SIG-M5 treated with dmso at 0.1 percent for 504 hours (cell line): Measurements from ENCODE around the gene PAK5.

Experiments used
- DNase-seq: peaks from one replicate; lab custom pipeline; 2025; ENCODE audit not compliant: unreplicated experiment; lab: John Stamatoyannopoulos, UW

The PAK5 gene

GRCh38 chr20:9501473-9501872 is 337.4 kb downstream of the PAK5 start:
- DNase-seq = no peak

GRCh38 chr20:9500121-9500520 is 338.8 kb downstream of the PAK5 start:
- peak; percentile 89 for DNase-seq

GRCh38 chr20:9499126-9499899 is 339.6 kb downstream of the PAK5 start:
- peak; percentile 85 for DNase-seq

DNA sequence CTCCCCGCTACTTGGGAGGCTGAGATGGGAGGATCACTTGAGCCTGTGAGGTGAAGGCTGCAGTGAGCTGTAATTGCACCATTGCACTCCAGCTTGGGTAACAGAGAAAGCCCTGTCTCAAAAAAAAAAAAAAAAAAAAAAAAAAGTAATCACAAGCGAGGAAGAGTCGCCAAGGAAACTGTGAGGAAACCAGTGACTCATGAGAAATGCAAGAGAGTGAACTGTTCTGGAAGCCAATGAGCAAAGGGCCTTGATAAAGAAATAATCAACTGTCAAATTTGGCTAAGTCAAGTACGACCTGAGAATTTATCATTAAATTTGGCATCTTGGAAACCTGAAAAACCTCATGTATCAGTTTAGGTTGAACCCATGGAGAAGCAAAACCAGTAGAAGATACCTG is 340.6 kb downstream of the PAK5 start:
- DNase-seq = peak; percentile 94

DNA sequence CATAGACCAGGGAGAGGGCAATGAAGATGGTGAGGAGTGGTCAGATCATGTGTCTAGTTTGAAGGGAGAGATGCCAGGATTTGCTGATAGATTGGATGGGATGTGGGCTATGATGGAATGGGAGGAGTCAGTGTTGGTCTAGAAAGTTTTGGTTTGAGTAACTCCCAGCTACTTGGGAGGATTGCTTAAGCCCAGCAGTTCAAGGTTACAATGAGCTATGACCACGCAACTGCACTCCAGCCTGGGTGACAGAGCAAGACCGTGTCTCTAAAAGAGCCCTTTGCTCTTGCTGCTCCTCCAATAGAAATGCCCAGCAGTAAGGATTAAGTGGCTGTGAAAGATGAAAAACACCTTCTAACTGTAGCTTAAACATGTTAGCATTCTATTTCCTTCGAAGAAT is 342.7 kb downstream of the PAK5 start:
- peak; percentile 58 for DNase-seq

DNA sequence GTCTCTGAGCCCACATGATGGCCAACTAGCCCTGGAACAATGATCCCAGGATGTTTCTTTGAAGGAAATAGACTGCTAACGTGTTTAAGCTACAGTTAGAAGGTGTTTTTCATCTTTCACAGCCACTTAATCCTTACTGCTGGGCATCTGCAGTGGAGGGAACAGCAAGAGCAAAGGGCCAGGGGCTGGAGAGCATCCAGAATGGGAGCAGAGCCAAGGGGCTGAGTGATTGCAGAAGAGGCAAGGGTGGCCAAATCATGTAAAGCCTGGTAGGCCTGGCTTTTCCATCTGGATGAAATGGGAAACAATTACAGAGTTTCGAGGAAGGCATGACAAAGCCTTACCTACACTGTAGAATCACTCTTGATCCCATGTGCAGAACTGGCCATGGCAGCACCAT is 343.2 kb downstream of the PAK5 start:
- no peak for DNase-seq

- no peak for DNase-seq
Measured at GRCh38 chr20:9493803-9494202, 345.1 kb downstream of the PAK5 start.

GRCh38 chr20:9492067-9492466 is 346.8 kb downstream of the PAK5 start:
- no peak for DNase-seq

- peak; percentile 66 for DNase-seq
Measured at GRCh38 chr20:9491324-9491723, 347.6 kb downstream of the PAK5 start.

- DNase-seq = no peak
Measured at GRCh38 chr20:9490631-9491030, 348.2 kb downstream of the PAK5 start.

DNA sequence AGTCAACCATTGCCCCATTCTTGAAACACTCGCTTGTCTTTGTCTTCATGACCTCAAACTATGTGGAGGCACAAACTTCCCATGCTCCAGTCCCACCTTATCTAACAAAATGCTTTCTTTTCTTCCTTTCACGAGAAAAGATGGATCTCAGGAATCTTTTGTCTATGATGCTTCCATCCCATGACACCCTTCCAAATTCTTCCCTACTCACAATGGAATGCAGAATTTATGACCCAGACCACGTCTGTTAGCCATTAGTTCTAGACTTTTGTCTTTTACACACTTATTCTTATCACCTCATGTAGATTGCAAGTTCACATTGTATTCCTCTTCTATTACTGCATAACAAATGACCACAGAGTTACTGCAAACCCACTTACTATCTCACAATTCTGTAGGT is 348.7 kb downstream of the PAK5 start:
- DNase-seq = no peak

DNA sequence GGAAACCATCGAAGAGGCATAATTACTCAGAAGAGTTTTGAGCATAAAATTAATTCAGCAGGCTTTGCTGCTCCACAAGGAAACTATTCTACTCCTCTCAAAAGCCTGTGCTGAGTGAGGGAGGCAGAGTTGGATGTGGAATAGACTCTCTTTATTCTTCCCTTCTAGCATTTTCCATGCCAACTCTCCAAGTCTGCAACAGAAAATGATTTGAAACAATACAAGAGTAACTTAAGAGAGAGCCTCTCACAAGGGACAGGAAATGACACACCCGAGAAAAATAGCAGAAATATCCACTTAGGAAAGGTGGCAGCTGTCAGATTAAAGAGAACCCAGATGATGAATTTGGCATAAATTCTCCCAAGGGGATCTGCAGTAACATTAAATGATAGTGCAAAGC is 350.8 kb downstream of the PAK5 start:
- DNase-seq = no peak
